Astrocyte (in vitro differentiated cells and primary cell): ENCODE results near the gene RTN1.

ENCODE experiments used
- CTCF ChIP-seq: IDR thresholded peaks from 2 replicates; pipeline ENCODE4 v1.5.1; 2011; ENCODE audit warnings: low read depth, mild to moderate bottlenecking, inconsistent platforms, low read length, moderate library complexity; ENCODE audit not compliant: insufficient read depth
- EZH2 ChIP-seq: IDR thresholded peaks from 2 replicates; pipeline ENCODE4 v1.6.1; 2012; ENCODE audit warnings: mild to moderate bottlenecking, low read length, inconsistent platforms; ENCODE audit not compliant: insufficient read depth

GRCh38 chr14:59785629-59786028 lies 84.9 kb downstream of the RTN1 start:
- TF ChIP-seq CTCF, result no peak
- TF ChIP-seq EZH2, result no peak
